Globus pallidus (tissue), 1 donor: Measurements from ENCODE around the gene ADGRG3.
A peak's percentile ranks its signal among the peaks of the same experiment; 100 is the strongest.

Experiments used
- DNase-seq: peaks from one replicate; pipeline ENCODE4 v3.0.0-alpha.2; 2015; ENCODE audit warnings: low spot score

ADGRG3 gene

DNA sequence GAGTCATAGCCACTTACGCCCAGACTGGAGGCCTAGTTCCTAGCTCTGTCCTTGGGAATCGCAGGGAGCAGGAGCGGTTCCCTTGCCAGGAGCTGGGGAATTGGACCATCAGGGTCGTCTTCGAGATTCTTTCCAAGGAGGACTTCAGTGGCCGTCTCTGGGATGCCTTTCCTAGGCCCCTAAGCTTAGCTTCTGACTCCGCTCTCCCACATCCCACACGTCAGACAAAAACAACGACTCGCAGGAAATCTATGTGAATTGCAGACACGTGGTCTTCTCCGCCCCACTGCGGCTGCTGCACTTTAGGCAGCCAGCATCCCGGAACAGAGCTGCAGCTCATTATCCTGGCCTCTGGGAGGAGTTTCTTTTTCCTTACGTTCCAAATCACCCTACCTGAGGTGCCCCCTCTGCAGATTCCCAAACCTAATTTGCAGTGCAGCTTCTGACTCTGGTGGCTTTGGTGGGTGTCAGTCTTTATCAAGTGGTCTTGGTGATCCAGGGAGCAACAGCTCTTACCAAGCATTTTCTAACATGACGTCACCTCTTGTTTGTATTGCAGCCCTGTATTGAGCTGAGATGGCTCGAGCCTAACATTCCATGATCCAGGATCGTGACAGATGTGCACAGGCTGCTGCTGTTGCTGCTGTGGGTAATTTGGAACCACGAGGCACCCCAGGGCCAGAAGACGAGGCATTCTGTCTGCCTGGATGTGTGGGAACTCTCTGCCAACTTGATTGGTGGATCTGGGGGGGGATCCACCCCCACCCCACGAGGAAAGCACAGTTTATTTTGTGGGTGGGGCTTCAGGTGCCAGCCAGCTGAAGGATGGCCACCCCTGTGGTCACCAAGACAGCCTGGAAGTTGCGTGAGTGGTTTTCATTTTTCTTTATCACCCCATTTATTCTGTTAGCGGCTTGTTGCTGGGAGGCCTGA, 68.6 kb downstream of the ADGRG3 start:
- peak; percentile 58 for DNase-seq

DNA sequence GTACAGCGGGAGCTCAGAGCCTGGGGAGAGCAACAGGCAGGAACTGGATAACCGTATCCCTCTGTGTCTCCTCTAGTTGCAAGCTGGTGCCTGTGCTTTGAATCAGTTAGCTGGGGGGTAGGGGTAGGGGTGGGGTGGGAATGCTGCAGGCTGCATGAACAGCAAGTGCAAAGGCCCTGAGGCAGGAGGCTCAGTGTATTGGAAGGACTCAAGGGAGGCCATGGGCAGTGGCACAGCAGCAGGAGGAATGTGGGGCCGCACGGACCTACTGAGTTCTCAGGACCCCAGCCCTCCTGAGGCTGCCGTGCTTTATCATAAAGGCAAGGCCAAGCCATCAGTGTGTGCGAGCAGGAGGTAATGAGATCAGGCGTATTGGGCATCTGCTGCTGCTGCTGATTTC, 70.7 kb downstream of the ADGRG3 start:
- DNase-seq = no peak
